ENCODE data around the gene PLTP. TPM values are rescaled to one million over a fixed set of nuclear protein-coding genes. Genes with fewer than 3 reads are reported as not detected.
"Not testable (repeated sequence)": the region's sequence is repeated elsewhere in the genome, so short reads cannot be mapped to it uniquely, and the experiment has no call there.

The PLTP gene
- total RNA-seq, 4 donors from 2014 or later, result 45.6 to 456 (median 177) TPM

- H3K9me3 ChIP-seq, result no peaks in the 10 kb centered on the region
- 72 to 89% methylated on average over 6 to 8 of the region's 19 CpGs for WGBS, 2 donors (ENCODE audit: low coverage in 1 of 2)
These were observed 45.3 kb upstream of the PLTP start for GRCh38 chr20:45957021-45957941.

GRCh38 chr20:45956326-45956725 lies 44.4 kb upstream of the PLTP start:
- 80 to 88% methylated on average over 2 to 8 of the region's 10 CpGs for WGBS, 2 donors (ENCODE audit: low coverage in 1 of 2)
- not testable (repeated sequence) for H3K9me3 ChIP-seq, H3K4me1 ChIP-seq, H3K27ac ChIP-seq, ATAC-seq, H3K27me3 ChIP-seq, H3K4me3 ChIP-seq
- H3K36me3 ChIP-seq, result peaks cover 0 to 88% of the 10 kb centered on the region in 2 donors

More at GRCh38 chr20:45957021-45957941, 45.3 kb upstream of the PLTP start:
- Histone ChIP-seq H3K36me3 (peaks cover 0 to 88% of the 10 kb centered on the region in 2 donors), H3K4me1 (no peaks in the 10 kb centered on the region), H3K4me3 (no peak overlapping the region), H3K27ac (no peak overlapping the region), H3K27me3 (no peaks in the 10 kb centered on the region)
- TF ChIP-seq POLR2AphosphoS5 (IDR thresholded peaks at IDR 0.05) (no peak), POLR2A (IDR thresholded peaks at IDR 0.05) (no peak), EP300 (IDR thresholded peaks at IDR 0.05) (no peak), CTCF (IDR thresholded peaks at IDR 0.05) (no peak)
- no peak for ATAC-seq

DNA sequence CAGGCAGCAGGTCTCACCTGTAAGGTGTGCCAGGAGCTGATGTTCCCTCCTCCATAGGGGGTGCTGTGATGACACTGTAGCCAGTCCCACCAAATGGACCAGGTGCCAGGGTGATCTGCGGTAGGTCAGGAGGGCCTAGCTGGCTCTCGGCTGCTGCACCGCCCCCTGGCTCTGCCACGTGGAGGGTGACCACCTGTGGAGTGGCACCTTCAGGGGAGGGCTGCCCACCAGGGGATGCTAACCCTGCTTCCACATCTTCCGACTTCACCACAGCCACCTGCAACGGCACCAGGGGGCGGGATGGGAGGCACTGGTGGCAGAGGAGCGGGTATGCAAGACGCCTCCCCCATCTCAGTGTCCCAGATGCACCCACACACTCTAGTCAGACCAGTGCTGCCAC lies 41.7 kb upstream of the PLTP start:
- H3K36me3 ChIP-seq, result peaks cover 0 to 88% of the 10 kb centered on the region in 2 donors
- no peaks in the 10 kb centered on the region for H3K9me3 ChIP-seq
- peak overlapping the region in 1 of 4 donors; percentile 31 for H3K27ac ChIP-seq
- H3K4me3 ChIP-seq, result no peak overlapping the region
- no peaks in the 10 kb centered on the region for H3K4me1 ChIP-seq
- TF ChIP-seq CTCF (IDR thresholded peaks at IDR 0.05), result no peak
- TF ChIP-seq POLR2A (IDR thresholded peaks at IDR 0.05), result no peak
- no peak for TF ChIP-seq POLR2AphosphoS5 (IDR thresholded peaks at IDR 0.05)
- no peak for TF ChIP-seq EP300 (IDR thresholded peaks at IDR 0.05)
- 100% methylated on average over 1 to 2 of the region's 9 CpGs for WGBS, 2 donors (ENCODE audit: low coverage in 1 of 2)
- H3K27me3 ChIP-seq, result no peaks in the 10 kb centered on the region
- ATAC-seq, result no peak

GRCh38 chr20:45952861-45953260 lies 40.9 kb upstream of the PLTP start:
- H3K36me3 ChIP-seq, result peaks cover 0 to 88% of the 10 kb centered on the region in 2 donors
- no CpG with 5 or more reads among the region's 5 CpGs for WGBS, 2 donors (ENCODE audit: low coverage in 1 of 2)
- no peak overlapping the region for H3K4me3 ChIP-seq
- no peak overlapping the region for H3K27ac ChIP-seq
- H3K9me3 ChIP-seq, result no peaks in the 10 kb centered on the region
- ATAC-seq, result no peak
- TF ChIP-seq EP300 (IDR thresholded peaks at IDR 0.05) (no peak), POLR2AphosphoS5 (IDR thresholded peaks at IDR 0.05) (no peak), CTCF (IDR thresholded peaks at IDR 0.05) (no peak), POLR2A (IDR thresholded peaks at IDR 0.05) (no peak)
- H3K4me1 ChIP-seq, result no peaks in the 10 kb centered on the region
- no peaks in the 10 kb centered on the region for H3K27me3 ChIP-seq

GRCh38 chr20:45951925-45952834 lies 40.2 kb upstream of the PLTP start:
- Histone ChIP-seq H3K4me1 (peaks cover 0 to 3% (median 0%) of the 10 kb centered on the region in 3 donors), H3K36me3 (peaks cover 0 to 88% of the 10 kb centered on the region in 2 donors), H3K9me3 (no peaks in the 10 kb centered on the region), H3K4me3 (no peak overlapping the region), H3K27me3 (no peaks in the 10 kb centered on the region), H3K27ac (no peak overlapping the region)
- ATAC-seq, result no peak
- WGBS, 2 donors (ENCODE audit: low coverage in 1 of 2), result 82% methylated on average over 8 of the region's 19 CpGs; no CpG with 5 or more reads in 1 of the 2 donors
- TF ChIP-seq POLR2A (IDR thresholded peaks at IDR 0.05), result no peak
- no peak for TF ChIP-seq POLR2AphosphoS5 (IDR thresholded peaks at IDR 0.05)
- TF ChIP-seq EP300 (IDR thresholded peaks at IDR 0.05), result no peak
- TF ChIP-seq CTCF (IDR thresholded peaks at IDR 0.05), result no peak

Data from gastroesophageal sphincter (tissue), 4 donors.